GM12801 (cell line): ENCODE measurements around the gene MOG.

ENCODE experiments used
- TF ChIP-seq, protein P1 (sequence below): IDR thresholded peaks from one replicate; pipeline ENCODE4 v1.5.1; 2011; ENCODE audit warnings: control low read depth; ENCODE audit not compliant: insufficient read length; ENCODE audit errors: extremely low read depth

MOG gene

GRCh38 chr6:29708432-29709179 is 51.7 kb downstream of the MOG start:
- TF ChIP-seq, protein P1, sequence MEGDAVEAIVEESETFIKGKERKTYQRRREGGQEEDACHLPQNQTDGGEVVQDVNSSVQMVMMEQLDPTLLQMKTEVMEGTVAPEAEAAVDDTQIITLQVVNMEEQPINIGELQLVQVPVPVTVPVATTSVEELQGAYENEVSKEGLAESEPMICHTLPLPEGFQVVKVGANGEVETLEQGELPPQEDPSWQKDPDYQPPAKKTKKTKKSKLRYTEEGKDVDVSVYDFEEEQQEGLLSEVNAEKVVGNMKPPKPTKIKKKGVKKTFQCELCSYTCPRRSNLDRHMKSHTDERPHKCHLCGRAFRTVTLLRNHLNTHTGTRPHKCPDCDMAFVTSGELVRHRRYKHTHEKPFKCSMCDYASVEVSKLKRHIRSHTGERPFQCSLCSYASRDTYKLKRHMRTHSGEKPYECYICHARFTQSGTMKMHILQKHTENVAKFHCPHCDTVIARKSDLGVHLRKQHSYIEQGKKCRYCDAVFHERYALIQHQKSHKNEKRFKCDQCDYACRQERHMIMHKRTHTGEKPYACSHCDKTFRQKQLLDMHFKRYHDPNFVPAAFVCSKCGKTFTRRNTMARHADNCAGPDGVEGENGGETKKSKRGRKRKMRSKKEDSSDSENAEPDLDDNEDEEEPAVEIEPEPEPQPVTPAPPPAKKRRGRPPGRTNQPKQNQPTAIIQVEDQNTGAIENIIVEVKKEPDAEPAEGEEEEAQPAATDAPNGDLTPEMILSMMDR = no peak

- TF ChIP-seq, protein P1 = no peak
These were observed 52.3 kb downstream of the MOG start for GRCh38 chr6:29709188-29709587.

DNA sequence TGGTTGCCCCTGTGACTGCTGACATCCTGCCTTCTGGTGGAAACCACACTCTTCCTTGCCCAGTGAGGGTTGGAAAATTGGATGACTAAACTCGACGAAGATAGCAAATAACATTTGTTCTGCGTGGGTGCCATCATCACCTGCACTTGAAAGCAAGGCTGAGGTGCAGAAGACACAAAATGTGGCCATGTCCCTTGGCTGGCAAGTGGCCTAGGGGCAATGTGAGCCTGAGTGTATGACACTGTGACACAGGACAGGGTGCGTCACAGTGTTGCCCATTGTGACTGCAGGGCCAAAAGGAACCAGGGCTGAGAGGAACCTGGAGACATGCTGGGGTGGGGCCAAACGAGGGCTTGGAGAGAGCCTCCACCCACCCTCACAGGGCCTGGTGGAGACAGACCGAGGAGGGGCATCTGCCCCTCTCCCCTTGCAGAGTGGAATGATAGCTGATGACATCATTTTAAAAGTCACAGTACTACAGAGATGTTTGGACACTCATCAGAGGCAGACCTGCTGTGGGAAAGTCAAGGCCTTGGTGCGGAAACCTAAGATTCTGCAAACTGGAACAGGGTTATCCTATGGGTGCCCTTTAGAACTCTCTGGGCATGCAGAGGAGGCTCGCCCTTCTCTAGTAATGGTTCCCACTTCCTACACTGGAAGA is 53.5 kb downstream of the MOG start:
- TF ChIP-seq, protein P1 = no peak

DNA sequence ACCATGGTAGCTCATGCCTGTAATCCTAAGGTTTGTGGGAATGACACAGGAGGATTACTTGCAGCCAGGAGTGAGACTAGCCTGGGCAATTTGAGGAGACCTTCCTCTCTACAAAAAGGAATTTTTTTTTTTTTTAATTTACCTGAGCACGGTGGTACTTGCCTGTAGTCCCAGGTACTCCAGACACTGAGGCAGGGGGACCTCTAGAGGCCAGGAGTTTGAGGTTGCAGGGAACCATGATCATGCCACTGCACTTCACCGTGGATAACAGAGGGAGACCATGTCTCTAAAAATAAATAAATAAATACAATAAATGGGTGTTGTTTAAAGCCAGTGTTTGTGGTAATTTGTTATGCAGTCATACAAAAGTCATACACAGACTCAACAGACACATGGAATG is 64.0 kb downstream of the MOG start:
- TF ChIP-seq, protein P1 = no peak
